Measurements from ENCODE around the gene MPPED1. TPM values are rescaled to one million over a fixed set of nuclear protein-coding genes. Genes with fewer than 3 reads are reported as not detected.

MPPED1 gene
- total and polyA plus RNA-seq, 10 donors: 0.02 to 0.13 (median 0.04) TPM; not detected in 6

DNA sequence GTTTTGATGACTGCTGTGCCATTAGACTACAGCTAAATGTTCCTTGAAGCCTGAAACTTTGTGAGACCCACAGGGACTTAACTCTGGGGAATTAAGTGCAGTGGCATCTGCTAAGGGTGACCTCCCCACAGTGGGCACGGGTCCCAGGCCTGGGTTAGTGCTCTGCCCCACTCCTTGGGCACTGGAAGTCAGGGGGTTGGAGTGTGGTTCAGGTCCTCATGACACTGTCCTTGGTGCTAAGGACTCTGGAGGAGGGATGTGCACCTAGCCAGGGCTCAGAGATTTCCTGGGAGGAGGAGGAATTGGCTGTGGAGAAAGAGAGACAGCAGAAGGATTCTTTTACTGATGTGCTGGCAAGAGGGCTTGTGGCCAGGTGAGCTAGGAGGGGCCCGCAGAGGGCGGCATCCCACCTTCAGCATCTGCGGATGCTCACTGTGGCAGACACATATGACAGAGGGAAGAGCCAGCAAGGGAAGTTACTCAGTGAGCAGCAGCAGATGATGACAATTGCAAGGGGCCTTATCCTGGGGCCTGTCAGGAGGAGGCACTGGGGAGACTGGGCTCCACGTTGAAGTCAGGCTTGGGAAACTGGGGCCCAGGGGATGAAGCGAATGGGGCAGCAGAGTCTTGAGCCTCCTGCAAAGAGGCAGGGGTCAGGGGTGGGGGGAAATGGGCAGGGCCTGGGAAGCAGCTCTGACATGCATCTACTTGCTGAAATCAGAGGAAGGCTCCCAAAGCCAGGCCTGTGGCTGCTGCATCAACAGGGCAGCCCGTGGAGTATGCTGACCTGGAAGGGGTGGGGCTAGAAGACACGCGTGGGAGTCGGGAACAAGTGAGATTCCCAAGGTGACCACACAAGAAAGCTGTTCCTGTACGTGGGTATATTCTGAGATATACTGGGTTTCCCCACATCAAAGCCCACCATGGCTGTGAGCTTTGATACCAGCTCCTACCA lies 144.0 kb downstream of the MPPED1 start:
- Histone ChIP-seq H3K27ac (no peak overlapping the region), H3K27me3 (replicated peaks in 1 of 7) (peaks cover 0 to 8% (median 0%) of the 10 kb centered on the region in 7 donors), H3K4me1 (no peaks in the 10 kb centered on the region), H3K9me3 (peaks cover 0 to 28% (median 16%) of the 10 kb centered on the region in 8 donors), H3K4me3 (no peak overlapping the region), H3K36me3 (no peaks in the 10 kb centered on the region)
- DNase-seq: no peak
- intact Hi-C loops (cut with DNase I; ENCODE audit: low total_unique reads): no loop called here
- TF ChIP-seq, protein P1, sequence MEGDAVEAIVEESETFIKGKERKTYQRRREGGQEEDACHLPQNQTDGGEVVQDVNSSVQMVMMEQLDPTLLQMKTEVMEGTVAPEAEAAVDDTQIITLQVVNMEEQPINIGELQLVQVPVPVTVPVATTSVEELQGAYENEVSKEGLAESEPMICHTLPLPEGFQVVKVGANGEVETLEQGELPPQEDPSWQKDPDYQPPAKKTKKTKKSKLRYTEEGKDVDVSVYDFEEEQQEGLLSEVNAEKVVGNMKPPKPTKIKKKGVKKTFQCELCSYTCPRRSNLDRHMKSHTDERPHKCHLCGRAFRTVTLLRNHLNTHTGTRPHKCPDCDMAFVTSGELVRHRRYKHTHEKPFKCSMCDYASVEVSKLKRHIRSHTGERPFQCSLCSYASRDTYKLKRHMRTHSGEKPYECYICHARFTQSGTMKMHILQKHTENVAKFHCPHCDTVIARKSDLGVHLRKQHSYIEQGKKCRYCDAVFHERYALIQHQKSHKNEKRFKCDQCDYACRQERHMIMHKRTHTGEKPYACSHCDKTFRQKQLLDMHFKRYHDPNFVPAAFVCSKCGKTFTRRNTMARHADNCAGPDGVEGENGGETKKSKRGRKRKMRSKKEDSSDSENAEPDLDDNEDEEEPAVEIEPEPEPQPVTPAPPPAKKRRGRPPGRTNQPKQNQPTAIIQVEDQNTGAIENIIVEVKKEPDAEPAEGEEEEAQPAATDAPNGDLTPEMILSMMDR (IDR thresholded peaks at IDR 0.05 in 8 of 11, conservative IDR thresholded peaks at IDR 0.05 in 3 of 11): no peak
- no peak for TF ChIP-seq POLR2A (IDR thresholded peaks at IDR 0.05)
- 70 to 74% (median 73%) methylated on average over 11 of the region's 11 CpGs for WGBS, 5 donors

Other genes starting within 250 kb of the MPPED1 start
- gene TTLL12, start 224.9 kb upstream of the MPPED1 start, total RNA-seq: 10 to 100 TPM; 16.6 to 21.6 (median 19.9) TPM
- 10 to 100 TPM in 2 of 3 donors, 1 to 10 TPM in 1; 8.7 to 19.3 (median 11.3) TPM for gene TTLL12, start 224.9 kb upstream of the MPPED1 start, polyA plus RNA-seq
- 10 to 100 TPM; 12.5 to 43.5 (median 20.3) TPM for gene SCUBE1, start 68.6 kb upstream of the MPPED1 start, total RNA-seq
- gene SCUBE1, start 68.6 kb upstream of the MPPED1 start, polyA plus RNA-seq: 1 to 10 TPM in 2 of 3 donors, under 1 TPM in 1; 0.46 to 3.0 (median 2.0) TPM